CD1c-positive myeloid dendritic cell (primary cell): ENCODE data around the gene USP15.
A peak's percentile ranks its signal among the peaks of the same experiment; 100 is the strongest.

ENCODE experiments used
- DNase-seq: peaks from one replicate; pipeline ENCODE4 v3.0.0-alpha.2; 2016; ENCODE audit errors: extremely low spot score

The USP15 gene

DNA sequence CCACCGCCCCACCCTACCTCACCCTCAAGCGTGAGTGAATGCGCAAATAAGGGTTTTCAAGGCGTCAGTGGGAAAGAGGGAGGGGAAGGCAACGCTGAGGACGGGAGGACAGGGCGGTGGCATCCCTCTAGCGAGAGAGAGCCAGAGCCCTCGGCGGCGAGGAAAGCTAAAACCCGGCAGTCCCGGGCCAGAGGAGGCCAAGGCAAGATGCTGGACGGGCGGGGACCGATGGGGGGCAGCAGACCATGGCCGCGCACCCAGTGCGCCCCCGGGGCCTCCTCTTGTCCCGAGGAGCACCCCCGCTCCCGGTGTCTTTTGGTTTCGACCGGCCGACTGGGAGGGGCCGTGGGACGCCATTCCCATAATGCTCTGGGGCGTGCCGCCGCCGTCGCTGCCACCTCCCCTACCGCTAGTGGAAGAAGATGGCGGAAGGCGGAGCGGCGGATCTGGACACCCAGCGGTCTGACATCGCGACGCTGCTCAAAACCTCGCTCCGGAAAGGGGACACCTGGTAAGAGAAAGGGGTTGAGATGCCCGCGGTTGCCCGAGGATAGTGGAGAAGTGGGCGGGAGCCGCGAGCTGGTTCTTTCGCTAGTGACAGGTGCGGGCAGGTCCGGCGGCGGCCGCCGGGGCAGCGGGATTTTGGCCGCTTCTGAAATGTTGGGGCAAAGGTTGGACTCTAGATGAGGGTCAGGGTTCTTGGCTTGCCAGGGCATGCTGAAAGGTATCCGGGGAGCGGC, at the start of gene USP15:
TSS of gene USP15 (plus strand) at position 412 of the 740 bp plus-strand sequence. CDS start at position 423, 11 bp downstream.
- DNase-seq: peak; percentile 98

- DNase-seq: peak; percentile 60
Measured at GRCh38 chr12:62210422-62210821, 49.8 kb upstream of the USP15 start.

GRCh38 chr12:62211510-62211909, 48.7 kb upstream of the USP15 start:
- DNase-seq: peak; percentile 48

DNA sequence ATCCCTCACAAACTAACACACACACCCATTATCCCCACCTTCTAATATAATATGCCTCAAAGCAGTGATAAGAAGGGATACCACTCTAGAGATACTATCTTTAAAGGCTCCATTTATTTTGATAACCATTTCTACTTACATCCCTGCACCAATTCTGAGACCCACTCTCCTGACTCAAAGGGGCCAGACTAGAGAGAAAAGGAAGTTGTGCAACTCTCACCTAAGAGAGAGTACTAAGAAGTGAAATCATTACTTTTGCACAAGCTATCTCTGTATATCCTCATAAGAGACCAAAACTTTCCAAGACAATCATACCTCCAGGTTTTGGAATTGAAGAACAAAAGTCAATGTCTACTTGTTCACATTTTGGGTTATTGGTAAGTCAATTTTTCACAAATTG, 45.4 kb upstream of the USP15 start:
- peak; percentile 66 for DNase-seq

DNA sequence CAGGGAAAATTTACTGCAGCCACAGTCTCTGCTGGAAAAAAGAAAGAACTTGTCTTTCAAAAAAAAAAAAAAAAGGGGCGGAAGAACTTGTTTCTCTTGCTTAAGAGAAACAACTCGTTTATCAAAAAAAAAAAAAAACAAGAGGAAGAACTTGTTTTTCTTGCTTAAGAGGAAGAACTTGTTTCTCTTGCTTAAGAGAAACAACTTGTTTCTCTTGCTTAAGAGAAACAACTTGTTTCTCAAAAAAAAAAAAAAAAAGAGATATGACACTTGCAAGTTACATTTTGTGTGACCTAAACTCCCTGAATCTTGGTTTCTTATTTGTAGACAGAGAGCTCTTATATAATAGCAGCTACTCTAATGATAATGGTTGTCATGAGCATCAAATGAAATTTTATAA, 44.7 kb upstream of the USP15 start:
- peak; percentile 57 for DNase-seq

GRCh38 chr12:62217466-62218194, 42.6 kb upstream of the USP15 start:
- DNase-seq: no peak

GRCh38 chr12:62221107-62221506, 39.1 kb upstream of the USP15 start:
- no peak for DNase-seq

GRCh38 chr12:62224601-62225000, 35.6 kb upstream of the USP15 start:
- DNase-seq: no peak

DNA sequence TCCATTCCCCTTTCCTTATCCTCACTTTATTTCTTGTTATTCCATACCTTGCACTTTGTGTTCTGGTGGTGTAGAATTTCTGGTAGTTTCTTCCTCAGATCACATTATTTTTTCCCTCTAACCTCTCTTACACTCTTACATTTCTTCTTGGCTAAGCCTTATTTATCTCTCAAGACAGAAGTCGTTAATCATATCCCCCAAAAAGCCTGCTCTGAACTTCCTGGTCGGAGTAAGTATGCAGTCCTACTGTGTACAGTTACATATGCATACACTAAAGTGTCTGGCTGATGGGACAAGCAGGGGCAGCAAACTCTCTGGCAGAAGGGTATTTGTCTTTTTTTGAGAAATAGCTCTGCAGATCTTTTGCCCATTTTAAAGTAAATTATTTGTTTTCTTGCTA, 33.1 kb upstream of the USP15 start:
- no peak for DNase-seq

DNA sequence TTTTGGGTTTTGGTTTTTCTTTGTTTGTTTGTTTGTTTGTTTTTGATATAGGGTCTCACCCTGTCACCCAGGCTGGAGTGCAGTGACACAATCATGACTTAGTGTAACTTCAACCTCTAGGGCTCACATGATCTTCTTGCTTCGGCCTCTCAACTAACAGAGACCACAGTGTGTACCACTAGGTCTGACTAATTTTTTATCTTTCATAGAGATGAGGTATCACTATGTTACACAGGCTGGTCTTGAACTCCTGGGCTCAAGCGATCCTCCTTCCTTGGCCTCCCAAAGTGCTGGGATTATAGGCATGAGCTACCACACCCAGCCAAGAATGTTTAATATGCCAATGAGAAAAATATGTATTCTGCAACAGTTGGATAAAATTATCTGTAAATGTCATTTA, 29.6 kb upstream of the USP15 start:
- DNase-seq: no peak

GRCh38 chr12:62232143-62232729, 28.0 kb upstream of the USP15 start:
- DNase-seq: no peak

GRCh38 chr12:62233805-62234204, 26.4 kb upstream of the USP15 start:
- no peak for DNase-seq

DNA sequence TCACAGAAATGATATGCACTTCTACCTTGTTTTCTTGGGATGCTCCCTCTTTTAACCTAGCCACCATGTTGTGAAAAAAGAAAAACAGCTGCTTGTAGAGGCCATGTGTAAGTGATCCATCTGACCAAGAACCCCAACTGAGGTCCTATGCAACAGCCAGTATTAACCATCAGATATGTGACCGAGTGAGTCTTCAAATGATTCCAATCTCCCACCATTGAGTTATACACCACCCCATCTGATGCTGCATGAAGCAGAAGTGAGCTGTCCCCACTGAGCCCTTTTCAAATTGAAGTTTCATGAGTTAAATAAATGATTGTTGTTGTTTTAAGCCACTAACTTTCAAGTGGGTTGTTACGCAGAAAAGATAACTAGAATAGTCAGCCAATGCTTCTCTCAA, 20.6 kb upstream of the USP15 start:
- no peak for DNase-seq

GRCh38 chr12:62247281-62248045, 12.7 kb upstream of the USP15 start:
- DNase-seq: no peak

GRCh38 chr12:62248873-62249272, 11.3 kb upstream of the USP15 start:
- DNase-seq: no peak

- no peak for DNase-seq
Measured at GRCh38 chr12:62249419-62249818, 10.8 kb upstream of the USP15 start.

DNA sequence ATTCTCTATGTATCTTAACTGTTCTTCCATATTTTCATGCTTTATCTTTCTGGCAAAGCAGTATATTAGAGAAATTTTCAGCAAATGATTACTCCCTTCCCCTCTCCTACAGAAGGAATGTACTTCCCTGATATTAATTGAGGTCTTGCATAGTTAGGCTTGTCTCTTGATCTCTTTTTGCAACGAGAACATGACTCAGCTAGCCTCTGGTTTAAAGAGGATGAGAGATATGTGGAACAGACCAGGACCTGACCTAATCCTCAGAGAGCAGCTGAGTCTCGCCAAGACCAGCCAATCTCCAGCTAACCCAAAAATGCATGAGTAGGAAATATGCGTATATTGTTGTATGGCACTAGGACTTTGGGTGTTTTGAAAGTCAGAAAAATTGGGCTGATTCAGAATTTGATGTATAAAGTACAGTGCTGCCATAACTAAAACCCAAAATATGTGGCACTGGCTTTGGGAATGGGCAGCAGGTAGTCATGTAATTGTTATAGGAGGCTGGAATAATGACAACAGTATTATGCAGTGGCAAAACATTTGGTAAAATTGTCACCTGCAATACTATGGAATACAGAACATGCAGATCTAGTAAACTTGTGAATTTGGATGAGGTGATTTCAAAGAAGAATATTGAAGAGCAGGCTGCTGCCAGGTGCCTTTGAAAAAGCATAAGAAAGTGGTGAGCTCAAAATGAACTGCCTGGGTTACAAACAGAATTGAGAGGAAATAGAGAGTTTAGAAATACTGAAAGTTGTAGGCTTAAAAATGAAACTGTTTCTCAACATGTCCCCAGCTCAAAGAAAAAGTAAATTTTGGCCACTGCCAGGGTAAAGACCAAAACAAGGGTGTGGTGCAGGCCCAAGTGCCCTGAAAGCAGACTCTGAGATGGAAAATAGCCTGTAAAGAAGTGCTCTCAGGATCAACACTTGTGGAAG, 9.3 kb upstream of the USP15 start:
- peak; percentile 57 for DNase-seq

- no peak for DNase-seq
Measured at GRCh38 chr12:62251609-62251958, 8.6 kb upstream of the USP15 start.

GRCh38 chr12:62252576-62252975, 7.6 kb upstream of the USP15 start:
- DNase-seq: no peak

DNA sequence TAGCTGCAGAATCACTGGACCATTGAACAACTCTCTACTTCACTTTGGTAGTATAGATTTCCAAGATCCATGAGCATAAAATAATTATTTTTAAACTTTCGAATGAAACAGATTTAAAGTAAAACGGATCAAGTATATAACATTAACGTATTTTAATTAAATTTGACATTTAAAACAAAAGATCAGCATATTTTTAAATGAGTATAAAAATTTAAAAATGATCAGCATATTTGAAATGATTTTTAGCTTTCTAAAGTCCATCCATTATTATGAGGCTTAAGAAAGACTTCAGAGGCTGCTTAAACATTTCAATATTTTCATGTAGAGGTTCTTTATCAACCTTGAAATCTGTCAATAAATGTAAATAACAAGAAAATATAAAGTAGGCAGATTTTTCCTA, 5.2 kb upstream of the USP15 start:
- no peak for DNase-seq

GRCh38 chr12:62256408-62257096, 3.7 kb upstream of the USP15 start:
- DNase-seq: peak; percentile 77
